Astrocyte of the cerebellum (primary cell): Measurements from ENCODE around the gene PPFIA4.

Experiments used
- DNase-seq: peaks from one replicate; pipeline ENCODE4 v3.0.0-alpha.2; 2011; ENCODE audit warnings: low read depth
- H3K4me3 ChIP-seq: 2 replicates; pipeline ENCODE4 v1.5.1; 2011; ENCODE audit warnings: mild to moderate bottlenecking, low read depth, low read length, moderate library complexity
- CTCF ChIP-seq: IDR thresholded peaks from 2 replicates; pipeline ENCODE4 v1.5.1; 2012; ENCODE audit warnings: low read length, low read depth, moderate library complexity, mild to moderate bottlenecking; ENCODE audit errors: missing control alignments
- in situ Hi-C: cut with HindIII; loops from 2 replicates; pipeline ENCODE4 v1.10.0; 2017; ENCODE audit warnings: low sequenced_read_pairs

Gene PPFIA4

GRCh38 chr1:203086992-203087763 is 60.9 kb downstream of the PPFIA4 start:
- no peak for TF ChIP-seq CTCF
- no peak overlapping the region for H3K4me3 ChIP-seq
- no peak for DNase-seq
- in situ Hi-C loops: no loop called here

DNA sequence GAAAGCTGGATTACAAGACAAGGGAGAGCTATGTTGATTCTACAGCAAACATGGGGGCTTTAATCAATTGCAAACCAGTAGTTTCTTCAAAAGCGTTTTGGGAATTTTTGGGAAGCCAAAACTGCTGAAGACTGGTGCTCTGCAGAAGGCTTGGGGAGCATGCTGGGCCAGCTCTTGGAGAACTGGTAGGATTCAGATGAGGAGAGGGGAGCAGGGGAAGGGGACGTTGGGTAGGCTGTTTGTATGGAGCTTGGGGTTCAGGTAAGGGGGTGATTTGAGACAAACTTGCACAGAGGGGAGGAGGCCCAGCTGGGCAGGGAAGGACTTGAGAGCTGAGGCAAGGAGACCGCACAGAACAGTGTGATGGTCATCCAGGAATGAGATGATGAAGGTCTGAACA is 62.1 kb downstream of the PPFIA4 start:
- no peak for TF ChIP-seq CTCF
- in situ Hi-C loops: no loop called here
- DNase-seq: no peak

GRCh38 chr1:203089001-203089650 is 62.8 kb downstream of the PPFIA4 start:
- in situ Hi-C loops: no loop called here
- H3K4me3 ChIP-seq: no peak overlapping the region
- TF ChIP-seq CTCF: no peak
- no peak for DNase-seq

More for the DNA sequence above, 62.1 kb downstream of the PPFIA4 start:
- H3K4me3 ChIP-seq: no peak overlapping the region

DNA sequence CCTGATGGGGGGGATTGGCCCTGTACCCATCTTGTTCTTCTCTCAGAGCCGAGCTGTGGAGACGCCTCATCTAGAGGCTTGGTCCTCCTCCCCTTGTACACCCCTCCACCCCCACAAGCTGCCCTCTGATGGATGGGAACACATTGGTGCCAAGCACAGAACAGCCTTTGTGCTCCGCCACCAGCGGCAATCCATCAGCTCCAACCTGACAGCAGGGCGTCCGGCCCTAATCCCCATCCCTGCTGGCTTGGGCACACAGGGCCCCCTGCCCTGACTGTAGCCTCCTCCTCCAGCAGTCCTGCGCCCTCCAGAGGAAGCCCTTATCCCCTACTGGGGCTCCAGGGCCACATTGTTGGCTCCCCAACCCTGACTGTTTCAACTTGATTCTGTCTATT is 63.4 kb downstream of the PPFIA4 start:
- DNase-seq: no peak
- in situ Hi-C loops: no loop called here
- no peak overlapping the region for H3K4me3 ChIP-seq
- no peak for TF ChIP-seq CTCF

GRCh38 chr1:203090421-203091198 is 64.3 kb downstream of the PPFIA4 start:
- DNase-seq: no peak
- in situ Hi-C loops: no loop called here
- no peak for TF ChIP-seq CTCF
- H3K4me3 ChIP-seq: no peak overlapping the region

GRCh38 chr1:203091199-203091477 is 64.8 kb downstream of the PPFIA4 start:
- DNase-seq: no peak
- in situ Hi-C loops: no loop called here
- no peak for TF ChIP-seq CTCF
- no peak overlapping the region for H3K4me3 ChIP-seq
